Pancreas (tissue), 10 donors: ENCODE measurements around the gene KLF4. TPM values are rescaled to one million over a fixed set of nuclear protein-coding genes. Genes with fewer than 3 reads are reported as not detected.

Experiments
- ATAC-seq, 4 donors: fragments of 200-7000 bp; cut with Tn5 transposase; one replicate each; pipeline versions ENCODE4 v1.8.0 to v1.9.1; 2020; ENCODE audit warnings: mild to moderate bottlenecking in 4 of 4, moderate library complexity in 4 of 4
- DNase-seq, 6 donors: peaks; one replicate each; pipeline ENCODE4 v3.0.0-alpha.2; 2020
- FAIRE-seq: peaks from 2 replicates; lab custom pipeline; 2012; peaks lifted over from hg19 to GRCh38; lab: Jason Lieb, UNC
- H3K27ac ChIP-seq, 4 donors: fragments of 200-600 bp; sonication (generic); 1 replicate in 3 of 4; 2 replicates in 1 of 4; pipeline versions ENCODE4 v1.5.0 to v1.8.0; 2020
- H3K27me3 ChIP-seq, 4 donors: fragments of 200-600 bp; one replicate each; pipeline ENCODE4 v1.8.0; 2021
- H3K36me3 ChIP-seq, 3 donors: fragments of 200-600 bp; sonication (generic) in 1 of 3; one replicate each; pipeline versions ENCODE4 v1.5.0 to v1.8.0; 2020 to 2021
- H3K4me1 ChIP-seq, 3 donors: fragments of 200-600 bp; one replicate each; pipeline ENCODE4 v1.8.0; 2021
- H3K4me3 ChIP-seq, 4 donors: fragments of 200-600 bp; sonication (generic) in 2 of 4; one replicate each; pipeline versions ENCODE4 v1.5.0 to v1.8.0; 2020 to 2021
- H3K9me3 ChIP-seq, 4 donors: fragments of 200-600 bp; one replicate each; pipeline ENCODE4 v1.8.0; 2021
- WGBS, 2 donors: extraction: QIAGEN DNeasy Blood & Tissue Kit; methylation state at CpG; one replicate each; pipeline ENCODE4 v1.1.7; 2013; 5-methylcytosine and 5-hydroxymethylcytosine counted together
- intact Hi-C, 3 donors: fragments of 100-400 bp; cut with DNase I; formaldehyde crosslinking; loops; one replicate each; pipeline versions ENCODE4 v1.11.1 to v1.14.2; 2022
- polyA plus RNA-seq, 2 donors: library from polyadenylated mRNA; stranded (reverse); fragments of 200-250 nt; gene quantifications; one replicate each; pipeline ENCODE4 v1.2.3, GENCODE V29; 2013
- total RNA-seq, 6 donors: library from RNA; stranded (reverse); fragmentation: NEBNext Ultra II Directional in 4 of 6; extraction: Animal tissue kit (Norgen Biotek cat#: 25700) in 4 of 6; gene quantifications; one replicate each; pipeline versions ENCODE4 v1.2.1 to v1.2.4, GENCODE V29; 2021 to 2023
- TF ChIP-seq, protein P1 (sequence below), 4 donors: fragments of 200-600 bp; sonication (generic) in 3 of 4; IDR thresholded peaks; one replicate each; pipeline versions ENCODE4 v1.5.0 to v1.8.0; 2021; ENCODE audit warnings: antibody characterized with exemption in 4 of 4
- donor health status: healthy with polysubstance abuse.
- donor health status: DM: no; HTN: no; CAD: no; lungs with moderate emphysema.
- donor health status: DM: no; HTN: no; CAD: no.
- donor health status: control.
- donor health status: control.
- donor health status: Bipolar disorder and iron deficiency.
- donor health status: DM: yes; HTN: yes; CAD: no.
- donor health status: DM: no; HTN: no; CAD: no.
- donor health status: DM: no; HTN: no; CAD: no.
- donor health status: DM: yes; HTN: yes; CAD: no.

The KLF4 gene
- total and polyA plus RNA-seq, 8 donors: 3.2 to 9.9 (median 5.7) TPM

DNA sequence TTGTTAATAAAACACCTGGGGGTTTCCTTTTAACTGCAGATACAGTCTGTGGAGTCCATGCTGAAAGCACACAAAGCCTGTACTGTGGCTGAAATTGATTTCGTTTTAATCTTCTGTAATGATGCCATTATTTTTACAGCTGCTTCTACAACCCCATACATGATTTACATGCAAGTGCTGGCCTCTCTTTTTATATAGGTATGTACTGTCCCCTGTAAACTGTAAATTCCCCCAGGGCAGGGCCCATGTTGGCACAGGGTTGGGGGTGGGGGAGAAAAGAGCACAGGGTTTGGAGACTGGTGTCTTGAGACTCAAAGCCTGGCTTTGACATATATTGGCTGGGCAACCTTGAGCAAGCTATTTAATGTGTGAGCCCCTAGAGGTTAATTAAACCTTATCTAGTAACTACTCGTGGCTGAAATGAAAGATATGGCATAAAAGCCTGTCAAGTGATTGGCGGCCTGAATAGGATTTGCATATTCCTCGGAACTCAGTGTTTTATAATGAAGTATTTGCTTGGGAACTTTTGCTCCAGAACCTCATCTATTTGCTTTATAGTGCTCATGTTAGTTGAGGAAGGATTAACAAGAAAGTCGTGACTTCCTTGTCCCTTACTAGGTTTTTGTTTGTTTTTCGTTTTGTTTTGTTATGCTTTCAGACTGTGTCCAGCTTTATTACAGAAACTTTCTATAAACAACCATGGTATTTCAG is 34.0 kb downstream of the KLF4 start:
- 15 to 21% methylated on average over 6 of the region's 6 CpGs for WGBS, 2 donors
- intact Hi-C loops: no loop called here

DNA sequence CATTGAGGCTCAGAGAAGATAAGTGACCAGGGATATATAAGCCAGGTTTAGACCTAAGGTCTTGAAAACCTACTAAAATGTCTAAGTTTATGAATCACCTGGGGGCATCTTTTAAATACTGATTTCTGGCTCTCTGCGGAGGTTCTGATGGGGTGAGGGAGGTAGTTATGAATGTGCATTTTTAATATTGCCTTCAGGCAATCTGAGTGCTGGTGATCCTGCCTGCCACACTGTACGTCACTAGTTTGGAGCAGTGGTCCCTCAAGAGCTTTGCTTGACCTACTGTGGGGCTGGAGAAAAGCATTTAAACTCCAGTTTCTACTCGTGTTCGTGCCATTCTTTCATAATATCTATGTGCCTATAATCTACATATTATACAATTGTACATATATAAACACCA is 36.1 kb downstream of the KLF4 start:
- TF ChIP-seq, protein P1, sequence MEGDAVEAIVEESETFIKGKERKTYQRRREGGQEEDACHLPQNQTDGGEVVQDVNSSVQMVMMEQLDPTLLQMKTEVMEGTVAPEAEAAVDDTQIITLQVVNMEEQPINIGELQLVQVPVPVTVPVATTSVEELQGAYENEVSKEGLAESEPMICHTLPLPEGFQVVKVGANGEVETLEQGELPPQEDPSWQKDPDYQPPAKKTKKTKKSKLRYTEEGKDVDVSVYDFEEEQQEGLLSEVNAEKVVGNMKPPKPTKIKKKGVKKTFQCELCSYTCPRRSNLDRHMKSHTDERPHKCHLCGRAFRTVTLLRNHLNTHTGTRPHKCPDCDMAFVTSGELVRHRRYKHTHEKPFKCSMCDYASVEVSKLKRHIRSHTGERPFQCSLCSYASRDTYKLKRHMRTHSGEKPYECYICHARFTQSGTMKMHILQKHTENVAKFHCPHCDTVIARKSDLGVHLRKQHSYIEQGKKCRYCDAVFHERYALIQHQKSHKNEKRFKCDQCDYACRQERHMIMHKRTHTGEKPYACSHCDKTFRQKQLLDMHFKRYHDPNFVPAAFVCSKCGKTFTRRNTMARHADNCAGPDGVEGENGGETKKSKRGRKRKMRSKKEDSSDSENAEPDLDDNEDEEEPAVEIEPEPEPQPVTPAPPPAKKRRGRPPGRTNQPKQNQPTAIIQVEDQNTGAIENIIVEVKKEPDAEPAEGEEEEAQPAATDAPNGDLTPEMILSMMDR (IDR thresholded peaks at IDR 0.05): no peak

More for the DNA sequence above, 34.0 kb downstream of the KLF4 start:
- Histone ChIP-seq H3K27ac (no peak overlapping the region), H3K36me3 (no peaks in the 10 kb centered on the region), H3K27me3 (peaks cover 0 to 3% (median 0%) of the 10 kb centered on the region in 4 donors), H3K9me3 (no peaks in the 10 kb centered on the region), H3K4me1 (no peaks in the 10 kb centered on the region), H3K4me3 (no peak overlapping the region)
- ATAC-seq (no peak), FAIRE-seq (no peak), DNase-seq (no peak)
- TF ChIP-seq, protein P1 (IDR thresholded peaks at IDR 0.05): no peak

DNA sequence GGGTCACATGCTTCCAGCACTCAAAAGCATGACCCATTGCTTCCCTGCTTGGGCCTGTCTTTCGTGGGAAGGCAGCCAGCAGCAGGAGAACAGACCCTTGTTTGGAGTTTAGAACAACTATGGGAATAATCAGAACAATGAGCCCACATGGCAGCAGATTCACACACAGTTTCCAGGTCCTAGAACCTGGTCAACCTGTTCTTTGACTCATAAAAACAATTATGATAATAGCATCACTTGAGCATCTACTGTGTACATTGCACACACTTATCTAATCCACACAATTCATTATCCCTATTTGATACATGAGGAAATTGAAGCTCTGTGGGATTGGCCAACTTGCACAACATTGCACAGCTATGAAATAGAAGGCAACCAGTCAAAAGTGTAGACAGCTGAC is 41.7 kb downstream of the KLF4 start:
- no peaks in the 10 kb centered on the region for H3K27me3 ChIP-seq
- WGBS, 2 donors: 35 to 57% methylated on average over 1 of the region's 1 CpG
- intact Hi-C loops: no loop called here
- TF ChIP-seq, protein P1 (IDR thresholded peaks at IDR 0.05): no peak
- H3K9me3 ChIP-seq: no peaks in the 10 kb centered on the region
- no peaks in the 10 kb centered on the region for H3K36me3 ChIP-seq
- H3K4me1 ChIP-seq: no peaks in the 10 kb centered on the region
- H3K27ac ChIP-seq: no peak overlapping the region
- H3K4me3 ChIP-seq: no peak overlapping the region
- no peak for ATAC-seq
- no peak for DNase-seq
- no peak for FAIRE-seq

More for the DNA sequence above, 36.1 kb downstream of the KLF4 start:
- WGBS, 2 donors: 70 to 87% methylated on average over 4 of the region's 4 CpGs
- intact Hi-C loops: no loop called here
- Histone ChIP-seq H3K4me3 (no peak overlapping the region), H3K27me3 (no peaks in the 10 kb centered on the region), H3K36me3 (no peaks in the 10 kb centered on the region), H3K27ac (no peak overlapping the region), H3K4me1 (no peaks in the 10 kb centered on the region), H3K9me3 (no peaks in the 10 kb centered on the region)
- FAIRE-seq (no peak), ATAC-seq (no peak), DNase-seq (no peak)

GRCh38 chr9:107447081-107447480 is 42.5 kb downstream of the KLF4 start:
- Histone ChIP-seq H3K27ac (no peak overlapping the region), H3K4me3 (no peak overlapping the region), H3K36me3 (no peaks in the 10 kb centered on the region), H3K4me1 (no peaks in the 10 kb centered on the region), H3K27me3 (no peaks in the 10 kb centered on the region), H3K9me3 (no peaks in the 10 kb centered on the region)
- TF ChIP-seq, protein P1 (IDR thresholded peaks at IDR 0.05): no peak
- intact Hi-C loops: no loop called here
- ATAC-seq (no peak), DNase-seq (no peak), FAIRE-seq (no peak)
- 70 to 83% methylated on average over 4 of the region's 4 CpGs for WGBS, 2 donors

DNA sequence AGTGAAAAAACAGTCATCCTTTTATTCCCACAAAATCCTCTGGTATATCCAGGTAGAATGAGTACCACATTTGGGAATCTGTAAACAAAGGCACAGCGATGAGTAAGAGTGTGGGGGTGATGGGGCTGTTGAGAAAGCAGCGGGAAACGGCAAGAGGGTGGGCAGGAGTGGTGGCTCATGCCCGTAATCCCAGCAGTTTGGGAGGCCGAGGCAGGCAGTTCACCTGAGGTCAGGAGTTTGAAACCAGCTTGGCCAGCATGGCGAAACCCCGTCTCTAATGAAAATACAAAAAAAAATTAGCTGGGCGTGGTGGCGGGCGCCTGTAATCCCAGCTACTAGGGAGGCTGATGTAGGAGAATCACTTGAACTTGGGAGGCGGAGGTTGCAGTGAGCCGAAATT is 43.1 kb downstream of the KLF4 start:
- no peaks in the 10 kb centered on the region for H3K4me1 ChIP-seq
- no peak overlapping the region for H3K27ac ChIP-seq
- ATAC-seq: no peak
- no peaks in the 10 kb centered on the region for H3K27me3 ChIP-seq
- DNase-seq: no peak
- no peaks in the 10 kb centered on the region for H3K9me3 ChIP-seq
- intact Hi-C loops: no loop called here
- H3K36me3 ChIP-seq: no peaks in the 10 kb centered on the region
- no peak overlapping the region for H3K4me3 ChIP-seq
- FAIRE-seq: no peak
- TF ChIP-seq, protein P1 (IDR thresholded peaks at IDR 0.05): no peak
- WGBS, 2 donors: 89 to 95% methylated on average over 12 of the region's 12 CpGs
